Neural crest cell (in vitro differentiated cells): Measurements from ENCODE around the gene RGS19. TPM values are rescaled to one million over a fixed set of nuclear protein-coding genes. Genes with fewer than 3 reads are reported as not detected.

Source experiments
- DNase-seq: peaks from one replicate; pipeline ENCODE4 v3.0.0; 2021; ENCODE audit warnings: low read depth, mixed read lengths, low spot score
- H3K27ac Mint-ChIP-seq: one replicate; pipeline ENCODE4 v1.8.0; 2021; ENCODE audit warnings: mild to moderate bottlenecking, mixed read lengths; ENCODE audit not compliant: unreplicated experiment
- H3K27me3 Mint-ChIP-seq: 2 replicates; pipeline ENCODE4 v1.8.0; 2021; ENCODE audit warnings: low read depth, mild to moderate bottlenecking, mixed read lengths
- H3K36me3 Mint-ChIP-seq: 2 replicates; pipeline ENCODE4 v1.8.0; 2021; ENCODE audit warnings: low read depth, mild to moderate bottlenecking, mixed read lengths
- H3K4me1 Mint-ChIP-seq: 2 replicates; pipeline ENCODE4 v1.8.0; 2021; ENCODE audit warnings: mixed read lengths
- H3K4me3 Mint-ChIP-seq: one replicate; pipeline ENCODE4 v1.8.0; 2021; ENCODE audit warnings: mild to moderate bottlenecking, mixed read lengths
- H3K9me3 Mint-ChIP-seq: 2 replicates; pipeline ENCODE4 v1.8.0; 2021; ENCODE audit warnings: mixed read lengths
- CTCF ChIP-seq: fragments of 200-600 bp; sonication (generic); conservative IDR thresholded peaks from 2 replicates; pipeline ENCODE4 v1.5.0; 2021; ENCODE audit warnings: antibody characterized with exemption, mild to moderate bottlenecking
- microRNA-seq: library from miRNA; unstranded; fragments of <30 nt; microRNA quantifications from one replicate; pipeline ENCODE4, GENCODE V29; 2020
- total RNA-seq: library from RNA; stranded (reverse); gene quantifications from 2 replicates; pipeline ENCODE4 v1.2.1, GENCODE V29; 2021

Gene RGS19
- total RNA-seq, 1 donor from 2014 or later, result 11.7 TPM

- DNase-seq, result no peak
- H3K36me3 Mint-ChIP-seq, result peaks cover 7% of the 10 kb centered on the region
- no peaks in the 10 kb centered on the region for H3K27me3 Mint-ChIP-seq
- no peak overlapping the region for H3K27ac Mint-ChIP-seq
- H3K4me3 Mint-ChIP-seq, result no peak overlapping the region
- H3K4me1 Mint-ChIP-seq, result peaks cover 4% of the 10 kb centered on the region
- TF ChIP-seq CTCF, result no peak
- H3K9me3 Mint-ChIP-seq, result no peaks in the 10 kb centered on the region
Measured at GRCh38 chr20:64025826-64026412, 53.4 kb downstream of the RGS19 start.

- no peak overlapping the region for H3K27ac Mint-ChIP-seq
- H3K4me1 Mint-ChIP-seq, result peaks cover 4% of the 10 kb centered on the region
- DNase-seq, result no peak
Measured at GRCh38 chr20:64025101-64025825, 54.1 kb downstream of the RGS19 start.

GRCh38 chr20:64024141-64024990 lies 55.0 kb downstream of the RGS19 start:
- DNase-seq, result no peak
- no peaks in the 10 kb centered on the region for H3K9me3 Mint-ChIP-seq
- no peak overlapping the region for H3K27ac Mint-ChIP-seq
- no peaks in the 10 kb centered on the region for H3K27me3 Mint-ChIP-seq
- H3K36me3 Mint-ChIP-seq, result peaks cover 7% of the 10 kb centered on the region
- peaks cover 4% of the 10 kb centered on the region for H3K4me1 Mint-ChIP-seq
- no peak overlapping the region for H3K4me3 Mint-ChIP-seq
- no peak for TF ChIP-seq CTCF

More at GRCh38 chr20:64025101-64025825, 54.1 kb downstream of the RGS19 start:
- H3K36me3 Mint-ChIP-seq, result peaks cover 7% of the 10 kb centered on the region
- H3K27me3 Mint-ChIP-seq, result no peaks in the 10 kb centered on the region
- no peak overlapping the region for H3K4me3 Mint-ChIP-seq
- no peak for TF ChIP-seq CTCF
- H3K9me3 Mint-ChIP-seq, result no peaks in the 10 kb centered on the region

GRCh38 chr20:64023361-64024140 lies 55.8 kb downstream of the RGS19 start:
- no peak overlapping the region for H3K4me3 Mint-ChIP-seq
- H3K36me3 Mint-ChIP-seq, result peaks cover 10% of the 10 kb centered on the region
- TF ChIP-seq CTCF, result no peak
- H3K27ac Mint-ChIP-seq, result no peak overlapping the region
- no peaks in the 10 kb centered on the region for H3K9me3 Mint-ChIP-seq
- peaks cover 4% of the 10 kb centered on the region for H3K4me1 Mint-ChIP-seq
- no peaks in the 10 kb centered on the region for H3K27me3 Mint-ChIP-seq
- DNase-seq, result no peak

Small RNA genes lying within 50 kb of the gene (microRNA-seq; reads per million reads assigned to microRNA genes)
- not detected for gene MIR6813

Other genes starting within 250 kb of the RGS19 start
- 23.7 and 23.8 TPM in 2 replicates for gene ZBTB46, start 248.3 kb downstream of the RGS19 start, total RNA-seq
- not detected in 2 replicates for gene ABHD16B, start 218.0 kb downstream of the RGS19 start, total RNA-seq
- 57.4 and 58.2 TPM in 2 replicates for gene TPD52L2, start 214.2 kb downstream of the RGS19 start, total RNA-seq
- gene DNAJC5, start 184.4 kb downstream of the RGS19 start, total RNA-seq, result 46.9 and 47.3 TPM in 2 replicates
- gene UCKL1, start 123.1 kb downstream of the RGS19 start, total RNA-seq, result 39.3 and 39.9 TPM in 2 replicates
- 33.0 and 34.0 TPM in 2 replicates for gene ZNF512B, start 109.6 kb downstream of the RGS19 start, total RNA-seq
- gene SAMD10, start 99.9 kb downstream of the RGS19 start, total RNA-seq, result 6.4 and 8.0 TPM in 2 replicates
- 77.4 and 81.5 TPM in 2 replicates for gene PRPF6, start 98.4 kb downstream of the RGS19 start, total RNA-seq
- gene C20orf204, start 43.3 kb downstream of the RGS19 start, total RNA-seq, result 2.1 and 2.3 TPM in 2 replicates
- not detected in 2 replicates for gene SOX18, start 29.9 kb downstream of the RGS19 start, total RNA-seq
- gene TCEA2, start 16.3 kb downstream of the RGS19 start, total RNA-seq, result 82.5 and 83.3 TPM in 2 replicates
- gene OPRL1, start 564 bp upstream of the RGS19 start, total RNA-seq, result 0.93 and 0.96 TPM in 2 replicates
- not detected in 2 replicates for gene LKAAEAR1, start 4.9 kb upstream of the RGS19 start, total RNA-seq
- gene NPBWR2, start 28.0 kb upstream of the RGS19 start, total RNA-seq, result not detected in 2 replicates
- 4.0 and 4.3 TPM in 2 replicates for gene MYT1, start 84.9 kb upstream of the RGS19 start, total RNA-seq
- 61.6 and 65.4 TPM in 2 replicates for gene PCMTD2, start 176.2 kb upstream of the RGS19 start, total RNA-seq